Activated T-cell treated with anti-CD3 and anti-CD28 coated beads for 24 hours (primary cell): Measurements from ENCODE around the gene ZNF213.

ENCODE experiments used
- DNase-seq: peaks from one replicate; pipeline ENCODE4 v3.0.0-alpha.2; 2020; ENCODE audit warnings: low read depth

ZNF213 gene

GRCh38 chr16:3101018-3101840 lies 33.6 kb upstream of the ZNF213 start:
- DNase-seq = peak; percentile 35

GRCh38 chr16:3101841-3102470 lies 32.9 kb upstream of the ZNF213 start:
- DNase-seq = no peak

- peak; percentile 84 for DNase-seq
Measured at GRCh38 chr16:3106205-3106928, 28.5 kb upstream of the ZNF213 start.

- no peak for DNase-seq
Measured at GRCh38 chr16:3112058-3112880, 22.6 kb upstream of the ZNF213 start, which contains the start of gene ZNF205. Gene ZNF205 (plus strand): TSS chr16:3112586. CDS start chr16:3113431, 845 bp downstream.

- no peak for DNase-seq
Measured at GRCh38 chr16:3112881-3113574, 21.8 kb upstream of the ZNF213 start.

- no peak for DNase-seq
Measured at GRCh38 chr16:3113765-3114479, 20.9 kb upstream of the ZNF213 start.

- no peak for DNase-seq
Measured at GRCh38 chr16:3115003-3115402, 19.8 kb upstream of the ZNF213 start.

- no peak for DNase-seq
Measured at GRCh38 chr16:3115561-3115960, 19.3 kb upstream of the ZNF213 start.

- DNase-seq = no peak
Measured at GRCh38 chr16:3118204-3118790, 16.5 kb upstream of the ZNF213 start.

- DNase-seq = no peak
Measured at GRCh38 chr16:3118846-3119245, 16.0 kb upstream of the ZNF213 start.

GRCh38 chr16:3119286-3119685 lies 15.5 kb upstream of the ZNF213 start:
- no peak for DNase-seq

GRCh38 chr16:3119701-3120408 lies 15.0 kb upstream of the ZNF213 start:
- DNase-seq = no peak

GRCh38 chr16:3120435-3120834 lies 14.4 kb upstream of the ZNF213 start:
- no peak for DNase-seq

GRCh38 chr16:3121851-3122467 lies 12.9 kb upstream of the ZNF213 start:
- no peak for DNase-seq

GRCh38 chr16:3122926-3123570 lies 11.8 kb upstream of the ZNF213 start:
- DNase-seq = no peak

GRCh38 chr16:3123986-3124886 lies 10.6 kb upstream of the ZNF213 start:
- DNase-seq = peak; percentile 94

- no peak for DNase-seq
Measured at GRCh38 chr16:3127745-3128144, 7.1 kb upstream of the ZNF213 start.
